ENCODE results near the gene IPPK.

- no peak for TF ChIP-seq EZH2 (optimal IDR thresholded peaks at IDR 0.05; ENCODE audit: low read depth, low read length)
- TF ChIP-seq, protein P1, sequence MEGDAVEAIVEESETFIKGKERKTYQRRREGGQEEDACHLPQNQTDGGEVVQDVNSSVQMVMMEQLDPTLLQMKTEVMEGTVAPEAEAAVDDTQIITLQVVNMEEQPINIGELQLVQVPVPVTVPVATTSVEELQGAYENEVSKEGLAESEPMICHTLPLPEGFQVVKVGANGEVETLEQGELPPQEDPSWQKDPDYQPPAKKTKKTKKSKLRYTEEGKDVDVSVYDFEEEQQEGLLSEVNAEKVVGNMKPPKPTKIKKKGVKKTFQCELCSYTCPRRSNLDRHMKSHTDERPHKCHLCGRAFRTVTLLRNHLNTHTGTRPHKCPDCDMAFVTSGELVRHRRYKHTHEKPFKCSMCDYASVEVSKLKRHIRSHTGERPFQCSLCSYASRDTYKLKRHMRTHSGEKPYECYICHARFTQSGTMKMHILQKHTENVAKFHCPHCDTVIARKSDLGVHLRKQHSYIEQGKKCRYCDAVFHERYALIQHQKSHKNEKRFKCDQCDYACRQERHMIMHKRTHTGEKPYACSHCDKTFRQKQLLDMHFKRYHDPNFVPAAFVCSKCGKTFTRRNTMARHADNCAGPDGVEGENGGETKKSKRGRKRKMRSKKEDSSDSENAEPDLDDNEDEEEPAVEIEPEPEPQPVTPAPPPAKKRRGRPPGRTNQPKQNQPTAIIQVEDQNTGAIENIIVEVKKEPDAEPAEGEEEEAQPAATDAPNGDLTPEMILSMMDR (IDR thresholded peaks at IDR 0.05; ENCODE audit: low read length): no peak
- no peak for TF ChIP-seq EZH2phosphoT487 (IDR thresholded peaks at IDR 0.05; ENCODE audit: low read length)
Measured at GRCh38 chr9:92661743-92662142, 8.2 kb downstream of the IPPK start.
